Ishikawa (cell line): ENCODE data around the gene TFB1M.

ENCODE experiments used
- CEBPB ChIP-seq: IDR thresholded peaks from 2 replicates; pipeline ENCODE4 v1.6.1; 2012
- CREB1 ChIP-seq: IDR thresholded peaks from 2 replicates; pipeline ENCODE4 v1.6.1; 2012; ENCODE audit warnings: low read depth
- EGR1 ChIP-seq: IDR thresholded peaks from 2 replicates; pipeline ENCODE4 v1.6.1; 2012
- EP300 ChIP-seq: IDR thresholded peaks from 2 replicates; pipeline ENCODE4 v1.6.1; 2012; ENCODE audit warnings: borderline replicate concordance
- MAX ChIP-seq: IDR thresholded peaks from 2 replicates; pipeline ENCODE4 v1.6.1; 2012
- NFIC ChIP-seq: IDR thresholded peaks from 2 replicates; pipeline ENCODE4 v1.6.1; 2012
- RAD21 ChIP-seq: IDR thresholded peaks from 2 replicates; pipeline ENCODE4 v1.6.1; 2012; ENCODE audit warnings: low read depth
- REST ChIP-seq: IDR thresholded peaks from 2 replicates; pipeline ENCODE4 v1.6.1; 2012; ENCODE audit warnings: low read depth, mild to moderate bottlenecking
- TCF12 ChIP-seq: IDR thresholded peaks from 2 replicates; pipeline ENCODE4 v1.6.1; 2012; ENCODE audit warnings: low read depth
- TEAD4 ChIP-seq: IDR thresholded peaks from 2 replicates; pipeline ENCODE4 v1.6.1; 2012
- YY1 ChIP-seq: IDR thresholded peaks from 2 replicates; pipeline ENCODE4 v1.6.1; 2012; ENCODE audit warnings: low read depth

GRCh38 chr6:155272353-155273232 is 41.7 kb downstream of the TFB1M start:
- TF ChIP-seq TEAD4, result no peak
- TF ChIP-seq CEBPB, result no peak
- TF ChIP-seq REST, result no peak
- TF ChIP-seq NFIC, result no peak
- TF ChIP-seq EGR1, result no peak
- no peak for TF ChIP-seq MAX
- TF ChIP-seq RAD21, result no peak
- no peak for TF ChIP-seq EP300
- no peak for TF ChIP-seq TCF12
- TF ChIP-seq YY1, result no peak
- no peak for TF ChIP-seq CREB1
